Naive thymus-derived CD4-positive, alpha-beta T cell (primary cell): ENCODE results near the gene ASB4. TPM values are rescaled to one million over a fixed set of nuclear protein-coding genes. Genes with fewer than 3 reads are reported as not detected.
"Not testable (repeated sequence)": the region's sequence is repeated elsewhere in the genome, so short reads cannot be mapped to it uniquely, and the experiment has no call there.

Source experiments
- ATAC-seq: fragments of 150-1000 bp; cut with Tn5 transposase; 2 replicates; pipeline ENCODE4 v1.10.0; 2021; ENCODE audit warnings: mild to moderate bottlenecking, moderate library complexity
- CTCF ChIA-PET: fragments of 350-600 bp; sonication (Branson Sonifier 250); formaldehyde crosslinking; loops from one replicate; lab custom pipeline; 2021; ENCODE audit warnings: antibody characterized with exemption; lab: Charles Lee
- POLR2A ChIA-PET: fragments of 350-600 bp; sonication (Branson Sonifier 250); formaldehyde crosslinking; loops from one replicate; lab custom pipeline; 2021; ENCODE audit warnings: antibody characterized with exemption, inconsistent platforms; lab: Charles Lee
- DNase-seq, 9 donors: peaks; one replicate each; pipeline versions ENCODE4 v3.0.0 to v3.0.0-alpha.2; 2020 to 2022; ENCODE audit warnings: mixed read lengths in 1 of 9
- H3K27ac ChIP-seq: one replicate; pipeline ENCODE4 v1.7.0; 2013; ENCODE audit warnings: mild to moderate bottlenecking, low read depth, low read length, moderate library complexity
- H3K27me3 ChIP-seq, 2 donors: one replicate each; pipeline ENCODE4 v1.7.0; 2013; ENCODE audit warnings: low read length in 2 of 2, mild to moderate bottlenecking in 2 of 2, moderate library complexity in 2 of 2; ENCODE audit not compliant: control insufficient read depth in 2 of 2, insufficient read depth in 2 of 2
- H3K36me3 ChIP-seq, 3 experiments: 1 replicate in 2 of 3; 2 replicates in 1 of 3; pipeline ENCODE4 v1.7.0; 2013; ENCODE audit warnings: low read length in 3 of 3, mild to moderate bottlenecking in 3 of 3, moderate library complexity in 1 of 3; ENCODE audit not compliant: insufficient read depth in 3 of 3, control insufficient read depth in 2 of 3
- H3K4me1 ChIP-seq, 2 donors: one replicate each; pipeline ENCODE4 v1.7.0; 2013; ENCODE audit warnings: low read length in 2 of 2, mild to moderate bottlenecking in 2 of 2, moderate library complexity in 1 of 2; ENCODE audit not compliant: control insufficient read depth in 2 of 2, insufficient read depth in 2 of 2
- H3K4me3 ChIP-seq: 2 replicates; pipeline ENCODE4 v1.7.0; 2013; ENCODE audit warnings: mild to moderate bottlenecking, low read length
- H3K9me3 ChIP-seq, 3 experiments: 1 replicate in 2 of 3; 2 replicates in 1 of 3; pipeline ENCODE4 v1.7.0; 2013; ENCODE audit warnings: low read length in 3 of 3; ENCODE audit not compliant: control insufficient read depth in 2 of 3
- H3K27ac Mint-ChIP-seq, 9 donors: one replicate each; pipeline ENCODE4 v1.8.0; 2020 to 2022; ENCODE audit warnings: mixed read lengths in 9 of 9, mild to moderate bottlenecking in 8 of 9, moderate library complexity in 5 of 9, inconsistent platforms in 2 of 9
- H3K27me3 Mint-ChIP-seq, 5 donors: one replicate each; pipeline ENCODE4 v1.8.0; 2021 to 2022; ENCODE audit warnings: mixed read lengths in 5 of 5, mild to moderate bottlenecking in 1 of 5
- H3K36me3 Mint-ChIP-seq, 5 donors: one replicate each; pipeline ENCODE4 v1.8.0; 2020 to 2022; ENCODE audit warnings: mixed read lengths in 5 of 5, mild to moderate bottlenecking in 3 of 5, inconsistent platforms in 1 of 5
- H3K4me1 Mint-ChIP-seq, 7 donors: one replicate each; pipeline ENCODE4 v1.8.0; 2020 to 2022; ENCODE audit warnings: mixed read lengths in 7 of 7, mild to moderate bottlenecking in 3 of 7, inconsistent platforms in 1 of 7
- H3K4me3 Mint-ChIP-seq, 10 donors: one replicate each; pipeline ENCODE4 v1.8.0; 2020 to 2022; ENCODE audit warnings: mild to moderate bottlenecking in 10 of 10, mixed read lengths in 10 of 10, moderate library complexity in 6 of 10, inconsistent platforms in 2 of 10
- H3K9me3 Mint-ChIP-seq, 11 donors: one replicate each; pipeline ENCODE4 v1.8.0; 2020 to 2022; ENCODE audit warnings: mixed read lengths in 11 of 11, mild to moderate bottlenecking in 4 of 11, inconsistent platforms in 1 of 11, moderate library complexity in 1 of 11
- intact Hi-C, 2 donors: fragments of 100-400 bp; cut with micrococcal nuclease; formaldehyde crosslinking; loops; one replicate each; pipeline ENCODE4 v1.15.1; 2023
- polyA plus RNA-seq, 2 donors: library from polyadenylated mRNA; unstranded; fragments of 300-500 nt; fragmentation: Illumina TruSeq; gene quantifications; one replicate each; pipeline ENCODE4 v1.2.3, GENCODE V29; 2021
- total RNA-seq, 6 experiments: library from RNA in 5 of 6; stranded (reverse) in 5 of 6; gene quantifications; 1 replicate in 5 of 6; 2 replicates in 1 of 6; pipeline ENCODE4 v1.2.3 and lab custom pipeline; 2021 to 2026

Gene ASB4
- total and polyA plus RNA-seq, 7 experiments from 2014 or later, result not detected

- ATAC-seq, result no peak
- Histone ChIP-seq H3K9me3 (no peaks in the 10 kb centered on the region), H3K36me3 (no peaks in the 10 kb centered on the region), H3K27ac (no peak overlapping the region), H3K4me3 (no peak overlapping the region), H3K27me3 (no peaks in the 10 kb centered on the region), H3K4me1 (no peaks in the 10 kb centered on the region)
- peaks cover 0 to 5% (median 0%) of the 10 kb centered on the region in 5 donors for H3K36me3 Mint-ChIP-seq
- intact Hi-C loops, result no loop called here
- H3K4me3 Mint-ChIP-seq, result no peak overlapping the region
- no peak overlapping the region for H3K27ac Mint-ChIP-seq
- H3K9me3 Mint-ChIP-seq, result peaks cover 0 to 22% (median 6%) of the 10 kb centered on the region in 11 donors
- no peaks in the 10 kb centered on the region for H3K4me1 Mint-ChIP-seq
- ChIA-PET POLR2A (no interaction called here), CTCF (no interaction called here)
- DNase-seq, result no peak
- H3K27me3 Mint-ChIP-seq, result peaks cover 0 to 16% (median 12%) of the 10 kb centered on the region in 5 donors
Observed at GRCh38 chr7:95454438-95455045, 31.2 kb upstream of the ASB4 start.

- Histone ChIP-seq H3K4me1 (no peaks in the 10 kb centered on the region), H3K9me3 (no peaks in the 10 kb centered on the region), H3K4me3 (no peak overlapping the region), H3K27me3 (no peaks in the 10 kb centered on the region), H3K36me3 (no peaks in the 10 kb centered on the region), H3K27ac (no peak overlapping the region)
- Mint-ChIP-seq H3K9me3 (peaks cover 6 to 41% (median 18%) of the 10 kb centered on the region in 11 donors), H3K27ac (no peak overlapping the region), H3K4me3 (no peak overlapping the region), H3K27me3 (peaks cover 0 to 34% (median 26%) of the 10 kb centered on the region in 5 donors), H3K4me1 (no peaks in the 10 kb centered on the region), H3K36me3 (peaks cover 0 to 14% (median 0%) of the 10 kb centered on the region in 5 donors)
- DNase-seq (no peak), ATAC-seq (no peak)
- intact Hi-C loops, result no loop called here
- ChIA-PET POLR2A (no interaction called here), CTCF (no interaction called here)
Observed at GRCh38 chr7:95457947-95458346, 27.8 kb upstream of the ASB4 start.

- H3K27me3 Mint-ChIP-seq, result peaks cover 0 to 34% (median 29%) of the 10 kb centered on the region in 5 donors
- H3K27ac Mint-ChIP-seq, CTCF ChIA-PET, ATAC-seq, H3K4me3 ChIP-seq, POLR2A ChIA-PET, H3K9me3 ChIP-seq, DNase-seq, H3K4me1 Mint-ChIP-seq, H3K27me3 ChIP-seq, H3K27ac ChIP-seq, intact Hi-C loops, H3K4me3 Mint-ChIP-seq, H3K4me1 ChIP-seq, H3K36me3 ChIP-seq: not testable (repeated sequence)
- H3K9me3 Mint-ChIP-seq, result peaks cover 6 to 41% (median 18%) of the 10 kb centered on the region in 11 donors
- peaks cover 0 to 14% (median 0%) of the 10 kb centered on the region in 5 donors for H3K36me3 Mint-ChIP-seq
Observed at GRCh38 chr7:95460653-95461052, 25.1 kb upstream of the ASB4 start.

GRCh38 chr7:95467912-95468607, 17.7 kb upstream of the ASB4 start:
- Histone ChIP-seq H3K4me1 (peaks cover 0 to 7% of the 10 kb centered on the region in 2 donors), H3K27me3 (no peaks in the 10 kb centered on the region), H3K4me3 (no peak overlapping the region), H3K9me3 (no peaks in the 10 kb centered on the region), H3K27ac (no peak overlapping the region), H3K36me3 (no peaks in the 10 kb centered on the region)
- peaks cover 0 to 3% (median 0%) of the 10 kb centered on the region in 5 donors for H3K27me3 Mint-ChIP-seq
- H3K4me1 Mint-ChIP-seq, result peaks cover 10 to 26% (median 15%) of the 10 kb centered on the region in 7 donors
- CTCF ChIA-PET, result no interaction called here
- no peaks in the 10 kb centered on the region for H3K36me3 Mint-ChIP-seq
- no peak for ATAC-seq
- H3K4me3 Mint-ChIP-seq, result no peak overlapping the region
- H3K27ac Mint-ChIP-seq, result no peak overlapping the region
- POLR2A ChIA-PET, result no interaction called here
- intact Hi-C loops, result no loop called here
- peaks cover 0 to 3% (median 0%) of the 10 kb centered on the region in 11 donors for H3K9me3 Mint-ChIP-seq
- no peak for DNase-seq

- H3K9me3 ChIP-seq, result no peaks in the 10 kb centered on the region
- H3K27me3 ChIP-seq, result no peaks in the 10 kb centered on the region
- H3K9me3 Mint-ChIP-seq, result no peaks in the 10 kb centered on the region
- ATAC-seq, result no peak
- ChIA-PET POLR2A (no interaction called here), CTCF (interaction anchor here (0.5 kb wide), 1 partner anchor 898 kb away, joined by 3 read pairs; no protein-coding TSS in a partner anchor)
- no peaks in the 10 kb centered on the region for H3K36me3 Mint-ChIP-seq
- no peak for DNase-seq
- H3K36me3 ChIP-seq, result no peaks in the 10 kb centered on the region
- intact Hi-C loops, result no loop called here
- H3K4me3 Mint-ChIP-seq, result no peak overlapping the region
- peaks cover 0 to 3% (median 0%) of the 10 kb centered on the region in 5 donors for H3K27me3 Mint-ChIP-seq
- H3K4me1 Mint-ChIP-seq, result peaks cover 10 to 26% (median 15%) of the 10 kb centered on the region in 7 donors
- peaks cover 0 to 7% of the 10 kb centered on the region in 2 donors for H3K4me1 ChIP-seq
- no peak overlapping the region for H3K27ac Mint-ChIP-seq
- H3K27ac ChIP-seq, result no peak overlapping the region
- H3K4me3 ChIP-seq, result no peak overlapping the region
Observed at GRCh38 chr7:95469187-95469586, 16.6 kb upstream of the ASB4 start.

- ATAC-seq (no peak), DNase-seq (no peak)
- Mint-ChIP-seq H3K27me3 (no peaks in the 10 kb centered on the region), H3K36me3 (no peaks in the 10 kb centered on the region), H3K27ac (peak overlapping the region in 3 of 9 donors; percentile 0 to 45 (median 23)), H3K4me1 (peaks cover 10 to 26% (median 15%) of the 10 kb centered on the region in 7 donors), H3K4me3 (peak overlapping the region in 3 of 10 donors; percentile 17 to 52 (median 25)), H3K9me3 (no peaks in the 10 kb centered on the region)
- H3K27me3 ChIP-seq, result no peaks in the 10 kb centered on the region
- intact Hi-C loops, result no loop called here
- H3K27ac ChIP-seq, result no peak overlapping the region
- H3K9me3 ChIP-seq, result no peaks in the 10 kb centered on the region
- H3K4me3 ChIP-seq, result no peak overlapping the region
- CTCF ChIA-PET, result no interaction called here
- H3K36me3 ChIP-seq, result no peaks in the 10 kb centered on the region
- peaks cover 0 to 7% of the 10 kb centered on the region in 2 donors for H3K4me1 ChIP-seq
- POLR2A ChIA-PET, result no interaction called here
Observed at GRCh38 chr7:95469848-95470247, 15.9 kb upstream of the ASB4 start.
